GDM1 (cell line): Measurements from ENCODE around the gene LIPA.

Experiments used
- DNase-seq: peaks from one replicate; lab custom pipeline; 2025; lab: John Stamatoyannopoulos, UW

Gene LIPA

GRCh38 chr10:89164920-89165319 lies 86.7 kb downstream of the LIPA start:
- DNase-seq: no peak

DNA sequence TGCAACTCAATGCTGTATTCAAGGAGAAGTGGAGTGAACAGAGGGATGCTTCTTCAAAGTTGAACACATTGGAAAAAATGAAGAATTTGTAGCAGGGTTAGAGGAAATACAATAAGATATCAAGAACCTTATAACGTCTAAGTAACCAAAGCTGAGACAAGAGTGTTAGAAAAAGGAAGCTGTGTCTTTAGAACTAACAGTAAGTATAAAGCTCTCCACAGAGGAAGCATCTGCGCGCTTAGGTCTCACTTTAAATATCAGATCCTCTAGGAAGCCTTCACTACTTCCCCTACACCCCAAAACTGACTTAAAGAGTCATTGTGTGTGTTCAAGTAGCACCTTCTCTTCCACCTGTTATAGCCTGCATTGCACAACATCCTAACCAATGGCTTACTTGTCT lies 87.5 kb downstream of the LIPA start:
- peak; percentile 58 for DNase-seq
